NCI-H82 treated with DMSO at 0.1 percent for 48 hours (cell line): ENCODE data around the gene MST1.

Source experiments
- DNase-seq: peaks from one replicate; lab custom pipeline; 2025; ENCODE audit not compliant: unreplicated experiment; lab: John Stamatoyannopoulos, UW

MST1 gene

GRCh38 chr3:49680493-49681231 is 8.6 kb downstream of the MST1 start:
- no peak for DNase-seq

DNA sequence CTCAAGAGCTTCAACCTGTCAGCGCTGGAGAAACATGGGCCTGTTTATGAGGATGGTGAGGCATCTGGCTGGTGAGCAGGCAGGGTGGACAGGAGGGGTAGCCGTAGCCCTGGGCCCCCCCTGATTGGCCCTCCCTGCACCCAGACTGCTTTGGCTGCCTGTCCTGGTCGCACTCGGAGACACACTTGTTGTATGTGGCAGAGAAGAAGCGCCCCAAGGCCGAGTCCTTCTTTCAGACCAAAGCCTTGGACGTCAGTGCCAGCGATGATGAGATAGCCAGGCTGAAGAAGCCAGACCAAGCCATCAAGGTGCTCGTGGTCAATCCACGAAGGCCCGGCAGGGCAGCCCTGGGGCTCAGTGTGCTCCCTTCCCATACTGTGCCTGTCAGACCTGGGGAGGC is 13.4 kb downstream of the MST1 start:
- DNase-seq: no peak

- DNase-seq: no peak
Observed at GRCh38 chr3:49674497-49674983, 14.7 kb downstream of the MST1 start.

- no peak for DNase-seq
Observed at GRCh38 chr3:49673715-49674496, 15.4 kb downstream of the MST1 start, which contains the start of gene APEH. Gene APEH (plus strand): TSS chr3:49674351. CDS start chr3:49674402, 51 bp downstream.

DNA sequence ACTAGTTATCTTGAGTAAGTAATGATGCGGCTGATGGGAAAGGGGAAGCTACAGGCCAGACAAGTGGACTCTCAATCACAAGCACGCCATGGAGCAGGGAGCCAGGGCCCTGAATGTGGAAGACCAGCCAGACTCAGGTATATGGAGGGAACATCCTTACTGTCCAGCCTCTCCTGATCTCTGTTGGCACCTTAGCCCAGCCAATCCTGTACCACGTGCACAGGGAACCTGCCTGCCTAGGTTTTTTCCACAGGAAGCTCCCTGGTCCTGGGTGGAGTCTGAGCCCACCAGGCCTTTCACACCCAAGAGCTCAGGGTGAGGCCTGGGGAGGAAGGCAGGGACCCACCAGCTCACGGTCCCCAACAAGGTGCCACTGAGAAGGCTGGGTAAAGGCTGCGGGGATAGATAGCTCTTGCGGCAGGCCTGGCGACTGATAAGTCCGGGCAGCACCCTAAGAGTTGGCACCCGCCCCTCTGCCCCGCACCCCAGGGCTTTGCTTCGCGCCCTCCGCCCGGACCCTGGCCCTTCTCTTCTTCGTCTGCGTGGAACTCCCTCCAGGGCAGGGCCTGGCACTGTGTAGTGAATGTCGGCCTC is 16.1 kb downstream of the MST1 start:
- DNase-seq: no peak

- no peak for DNase-seq
Observed at GRCh38 chr3:49671291-49672288, 17.7 kb downstream of the MST1 start.

- no peak for DNase-seq
Observed at GRCh38 chr3:49670940-49671290, 18.4 kb downstream of the MST1 start.

DNA sequence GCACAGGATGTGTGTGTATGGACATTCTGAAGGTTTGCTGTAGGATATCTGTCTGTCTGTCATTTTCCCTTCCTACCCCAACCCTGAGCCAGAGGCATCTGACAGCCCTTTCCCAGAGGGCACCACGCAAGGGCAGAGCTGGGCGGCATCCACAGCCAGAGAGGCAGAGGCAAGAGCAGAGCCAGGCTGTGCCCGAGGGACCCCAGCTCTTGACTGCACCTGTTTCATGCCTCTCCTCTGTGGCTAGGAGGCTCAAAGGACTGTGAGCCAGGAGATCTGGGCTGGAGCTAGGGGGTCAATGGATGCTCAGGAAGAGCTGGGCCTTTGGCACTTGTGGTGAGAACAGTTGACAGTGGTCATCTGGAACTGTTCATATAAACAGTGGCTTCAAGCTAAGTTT is 19.9 kb downstream of the MST1 start:
- no peak for DNase-seq

GRCh38 chr3:49668861-49669260 is 20.4 kb downstream of the MST1 start:
- DNase-seq: no peak

GRCh38 chr3:49668414-49668797 is 20.9 kb downstream of the MST1 start:
- no peak for DNase-seq

- no peak for DNase-seq
Observed at GRCh38 chr3:49667701-49668413, 21.4 kb downstream of the MST1 start.

- DNase-seq: no peak
Observed at GRCh38 chr3:49666592-49666991, 22.7 kb downstream of the MST1 start.

DNA sequence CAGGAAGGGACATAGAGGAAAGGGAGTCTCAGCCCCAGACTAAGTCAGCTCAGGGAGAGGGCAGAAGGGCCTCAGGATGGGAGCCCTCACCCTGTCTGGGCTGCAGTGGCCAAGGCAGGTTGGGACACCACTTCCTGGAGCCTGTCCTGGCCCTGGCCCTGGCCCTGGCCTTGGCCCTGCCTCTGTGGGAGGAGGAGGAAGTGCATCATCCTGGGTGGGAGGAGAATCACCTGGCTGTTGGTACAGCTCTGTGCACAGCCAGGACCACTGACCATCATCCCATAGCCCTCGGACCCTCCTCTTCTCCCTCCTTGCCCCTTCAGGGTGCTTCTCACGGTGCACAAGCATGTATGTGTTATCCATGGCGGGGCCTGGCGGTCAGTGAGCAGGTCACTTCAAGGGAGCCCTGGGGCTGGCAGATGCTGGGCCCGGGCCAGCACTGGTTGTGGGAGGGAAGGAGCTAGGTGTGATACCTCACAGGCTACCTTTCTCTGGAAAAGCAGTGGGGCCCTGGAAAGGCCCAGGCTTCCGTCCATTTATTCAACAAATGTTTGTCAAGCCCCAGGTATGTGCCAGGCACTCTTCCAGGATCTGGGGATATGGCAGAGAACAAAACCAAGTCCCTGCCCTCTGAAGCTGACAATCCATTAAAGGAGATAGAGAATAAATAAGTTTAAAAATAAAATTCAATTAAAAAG is 23.3 kb downstream of the MST1 start:
- DNase-seq: no peak

- DNase-seq: no peak
Observed at GRCh38 chr3:49664300-49664699, 25.0 kb downstream of the MST1 start.

DNA sequence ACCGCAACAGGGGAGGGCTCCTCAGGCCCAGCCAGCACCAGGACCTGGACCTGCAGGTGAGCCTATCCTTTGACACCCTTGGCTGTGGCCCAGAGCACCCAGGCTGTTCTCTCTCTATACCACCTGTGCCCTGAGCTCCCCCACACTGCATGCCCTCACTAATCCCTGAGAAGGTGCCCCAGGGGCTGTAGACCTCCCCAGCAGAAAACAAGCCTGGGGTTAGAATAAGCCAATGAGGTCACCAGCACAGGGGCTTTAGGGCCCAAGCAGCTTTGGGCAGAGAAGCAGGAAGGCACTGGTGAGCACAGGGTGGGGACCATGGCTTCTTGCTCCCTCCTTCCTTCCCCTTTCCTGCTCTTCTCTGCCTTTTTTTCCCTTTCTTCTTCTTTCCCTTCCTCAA is 25.4 kb downstream of the MST1 start:
- DNase-seq: no peak

GRCh38 chr3:49662720-49663413 is 26.4 kb downstream of the MST1 start:
- DNase-seq: no peak

- no peak for DNase-seq
Observed at GRCh38 chr3:49662021-49662420, 27.3 kb downstream of the MST1 start.

GRCh38 chr3:49661281-49661680 is 28.0 kb downstream of the MST1 start:
- no peak for DNase-seq

GRCh38 chr3:49659756-49660155 is 29.5 kb downstream of the MST1 start:
- DNase-seq: no peak
